ENCODE results near the gene ICAM4. TPM values are rescaled to one million over a fixed set of nuclear protein-coding genes. Genes with fewer than 3 reads are reported as not detected.

The ICAM4 gene
- total and polyA plus RNA-seq, 9 of the 15 experiments (the other 6 are each of a cell fraction or from before 2014, with no cell fraction given), result 14.1 to 86.1 (median 29.6) TPM

DNA sequence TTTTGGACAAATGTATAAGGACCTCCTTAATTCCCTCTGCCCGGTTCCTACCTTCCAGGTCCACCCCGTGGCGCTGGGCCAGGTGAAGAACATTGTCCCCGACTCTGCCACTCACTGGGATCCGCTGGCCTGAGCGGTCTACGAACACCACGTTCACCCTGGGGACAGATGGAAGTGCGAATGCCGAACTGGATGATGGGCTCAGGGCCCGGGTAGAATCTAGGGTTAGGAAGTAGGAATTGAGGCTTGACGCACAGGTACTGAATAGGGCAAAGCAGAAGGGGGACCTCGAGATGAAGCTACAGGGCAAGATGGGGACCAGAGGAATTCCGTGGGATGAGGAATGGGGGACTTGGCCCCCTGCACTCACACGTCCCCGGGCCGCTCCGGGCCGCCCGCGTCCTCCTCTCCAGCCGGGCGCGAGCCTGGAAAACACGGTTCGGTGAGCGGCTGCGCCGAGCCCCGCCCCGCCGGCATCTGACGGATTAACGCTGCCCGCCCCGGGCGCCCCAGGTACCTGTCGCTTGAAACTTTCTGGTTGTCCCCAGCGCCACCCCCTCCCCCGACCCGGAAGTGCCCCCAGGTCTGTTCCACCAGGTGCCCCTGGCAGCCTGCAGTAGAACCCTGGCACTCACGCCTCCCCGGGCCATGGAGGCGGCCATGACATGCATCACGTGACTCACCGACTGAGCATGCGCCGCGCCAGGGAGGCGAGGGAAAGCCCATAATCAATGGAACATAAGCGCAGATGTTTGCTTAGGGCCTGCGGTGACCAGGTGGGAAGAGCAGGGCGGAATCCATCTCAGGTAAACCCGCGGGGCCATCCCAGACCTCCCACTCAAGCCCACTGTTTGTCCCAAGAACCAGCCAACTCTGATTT lies 28.8 kb downstream of the ICAM4 start, which contains the start of gene FDX2 (continued):
- TF ChIP-seq KAT8 (IDR thresholded peaks at IDR 0.05; ENCODE audit: low read depth) (no peak), CBX8 (IDR thresholded peaks at IDR 0.05; ENCODE audit: borderline replicate concordance, extremely low read depth, low read depth, low read length, poor library complexity, severe bottlenecking) (no peak), RBM14 (IDR thresholded peaks at IDR 0.05; ENCODE audit: borderline replicate concordance, insufficient read depth, low read depth, low read length) (no peak), NR2C1 (IDR thresholded peaks at IDR 0.05) (peak; percentile 56), NR2C1 (tag; IDR thresholded peaks at IDR 0.05) (0 out of 2 replicates have a peak, but pooled peaks have one; percentile 17), NR4A1 (CRISPR knock-in tag; IDR thresholded peaks at IDR 0.05) (no peak), NR4A1 (tag; IDR thresholded peaks at IDR 0.05) (peak; percentile 57; the same call in 1 of the 2 replicates), KDM2B (CRISPR knock-in tag; IDR thresholded peaks at IDR 0.05) (no peak), JUN (IDR thresholded peaks at IDR 0.05; ENCODE audit: borderline replicate concordance, low read depth, low read length) (peak; percentile 73; the same call in 1 of the 2 replicates), JUN (CRISPR knock-in tag; IDR thresholded peaks at IDR 0.05; ENCODE audit: borderline replicate concordance) (no peak), SMARCE1 (IDR thresholded peaks at IDR 0.05) (no peak), ATF6 (CRISPR knock-in tag; IDR thresholded peaks at IDR 0.05) (peak; percentile 75; the same call in 1 of the 2 replicates), CAMTA2 (CRISPR knock-in tag; conservative IDR thresholded peaks at IDR 0.05) (no peak), ZKSCAN1 (IDR thresholded peaks at IDR 0.05; ENCODE audit: low read depth, low read length) (no peak), ZFPM2 (CRISPR knock-in tag; IDR thresholded peaks at IDR 0.05) (no peak), SLC30A9 (CRISPR knock-in tag; IDR thresholded peaks at IDR 0.05) (no peak), ZNF408 (CRISPR knock-in tag; IDR thresholded peaks at IDR 0.05; ENCODE audit: low read depth) (no peak), ZNF143 (CRISPR knock-in tag; IDR thresholded peaks at IDR 0.05) (no peak), ZNF512 (tag; IDR thresholded peaks at IDR 0.05) (no peak), ZNF140 (CRISPR knock-in tag; IDR thresholded peaks at IDR 0.05) (no peak), MTF1 (CRISPR knock-in tag; IDR thresholded peaks at IDR 0.05; ENCODE audit: borderline replicate concordance) (no peak), PHF20 (IDR thresholded peaks at IDR 0.05; ENCODE audit: partially characterized antibody) (peak; percentile 97)
- TF ChIP-seq, protein P1, sequence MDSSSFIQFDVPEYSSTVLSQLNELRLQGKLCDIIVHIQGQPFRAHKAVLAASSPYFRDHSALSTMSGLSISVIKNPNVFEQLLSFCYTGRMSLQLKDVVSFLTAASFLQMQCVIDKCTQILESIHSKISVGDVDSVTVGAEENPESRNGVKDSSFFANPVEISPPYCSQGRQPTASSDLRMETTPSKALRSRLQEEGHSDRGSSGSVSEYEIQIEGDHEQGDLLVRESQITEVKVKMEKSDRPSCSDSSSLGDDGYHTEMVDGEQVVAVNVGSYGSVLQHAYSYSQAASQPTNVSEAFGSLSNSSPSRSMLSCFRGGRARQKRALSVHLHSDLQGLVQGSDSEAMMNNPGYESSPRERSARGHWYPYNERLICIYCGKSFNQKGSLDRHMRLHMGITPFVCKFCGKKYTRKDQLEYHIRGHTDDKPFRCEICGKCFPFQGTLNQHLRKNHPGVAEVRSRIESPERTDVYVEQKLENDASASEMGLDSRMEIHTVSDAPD (CRISPR knock-in tag; IDR thresholded peaks at IDR 0.05), result no peak
- TF ChIP-seq, protein P2, sequence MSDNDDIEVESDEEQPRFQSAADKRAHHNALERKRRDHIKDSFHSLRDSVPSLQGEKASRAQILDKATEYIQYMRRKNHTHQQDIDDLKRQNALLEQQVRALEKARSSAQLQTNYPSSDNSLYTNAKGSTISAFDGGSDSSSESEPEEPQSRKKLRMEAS (CRISPR knock-in tag; IDR thresholded peaks at IDR 0.05), result peak; percentile 95
